Smooth muscle cell (in vitro differentiated cells): ENCODE data around the gene FCRL1. TPM values are rescaled to one million over a fixed set of nuclear protein-coding genes. Genes with fewer than 3 reads are reported as not detected.

Experiments
- DNase-seq: peaks from one replicate; lab custom pipeline; 2025; ENCODE audit not compliant: unreplicated experiment; lab: John Stamatoyannopoulos, UW
- H2AFZ ChIP-seq: fragments of 200-600 bp; sonication (generic); 2 replicates; pipeline ENCODE4 v1.6.0; 2016; ENCODE audit warnings: antibody characterized with exemption, low read depth, mild to moderate bottlenecking
- H3F3A ChIP-seq: fragments of 200-600 bp; sonication (generic); 2 replicates; pipeline ENCODE4 v1.6.0; 2017; ENCODE audit warnings: antibody characterized with exemption, low read depth
- H3K27ac ChIP-seq: fragments of 200-600 bp; sonication (generic); 2 replicates; pipeline ENCODE4 v1.5.1; 2016; ENCODE audit warnings: low read depth, mild to moderate bottlenecking
- H3K27me3 ChIP-seq: fragments of 200-600 bp; sonication (generic); 2 replicates; pipeline ENCODE4 v1.6.1; 2016; ENCODE audit warnings: low read depth, mild to moderate bottlenecking
- H3K36me3 ChIP-seq: fragments of 200-600 bp; sonication (generic); 2 replicates; pipeline ENCODE4 v1.5.1; 2016; ENCODE audit warnings: low read depth
- H3K4me1 ChIP-seq: fragments of 200-600 bp; sonication (generic); 2 replicates; pipeline ENCODE4 v1.5.1; 2016; ENCODE audit warnings: low read depth
- H3K4me2 ChIP-seq: fragments of 200-600 bp; sonication (generic); 2 replicates; pipeline ENCODE4 v1.6.0; 2016; ENCODE audit warnings: mild to moderate bottlenecking
- H3K4me3 ChIP-seq: fragments of 200-600 bp; sonication (generic); 2 replicates; pipeline ENCODE4 v1.5.1; 2016; ENCODE audit warnings: mild to moderate bottlenecking
- H3K79me2 ChIP-seq: fragments of 200-600 bp; sonication (generic); 2 replicates; pipeline ENCODE4 v1.6.0; 2016; ENCODE audit warnings: low read depth, mild to moderate bottlenecking
- H3K9ac ChIP-seq: fragments of 200-600 bp; sonication (generic); 2 replicates; pipeline ENCODE4 v1.6.0; 2016; ENCODE audit warnings: low read depth
- H3K9me3 ChIP-seq: fragments of 200-600 bp; sonication (generic); replicated peaks from 2 replicates; pipeline ENCODE4 v1.5.1; 2016; ENCODE audit warnings: low read depth
- H4K20me1 ChIP-seq: fragments of 200-600 bp; sonication (generic); 2 replicates; pipeline ENCODE4 v1.6.0; 2016; ENCODE audit warnings: low read depth
- CTCF ChIP-seq: fragments of 200-600 bp; sonication (generic); IDR thresholded peaks from 2 replicates; pipeline ENCODE4 v1.5.1; 2017; ENCODE audit warnings: borderline replicate concordance, mild to moderate bottlenecking, antibody characterized with exemption; ENCODE audit not compliant: insufficient read depth, poor library complexity, severe bottlenecking
- WGBS: methylation state at CpG from one replicate; pipeline ENCODE4 v1.1.7; 2016; ENCODE audit warnings: low lambda C conversion rate; 5-methylcytosine and 5-hydroxymethylcytosine counted together
- polyA plus RNA-seq: library from polyadenylated mRNA; unstranded; fragments of >200 nt; fragmentation: Nextera tagmentation; extraction: Ambion mirVana; gene quantifications from 2 replicates; pipeline ENCODE4 v1.2.1, GENCODE V29; 2016
- small RNA-seq: library from RNA; depleted of rRNA; stranded (forward); fragments of <200 nt; gene quantifications from one replicate; pipeline ENCODE3, GENCODE V24; 2014
- total RNA-seq: library from RNA; depleted of rRNA; stranded (reverse); fragments of >200 nt; gene quantifications from 2 replicates; pipeline ENCODE4 v1.2.3, GENCODE V29; 2014

Gene FCRL1
- total and polyA plus RNA-seq, 2 experiments from 2014 or later, result not detected

GRCh38 chr1:157748262-157748817 lies 71.6 kb downstream of the FCRL1 start:
- Histone ChIP-seq H3K9me3 (no peaks in the 10 kb centered on the region), H3K4me1 (no peaks in the 10 kb centered on the region), H3K27ac (no peak overlapping the region), H3K4me3 (no peak overlapping the region), H4K20me1 (no peaks in the 10 kb centered on the region), H2AFZ (no peak overlapping the region), H3F3A (no peaks in the 10 kb centered on the region), H3K9ac (no peak overlapping the region), H3K27me3 (no peaks in the 10 kb centered on the region), H3K36me3 (no peaks in the 10 kb centered on the region), H3K79me2 (no peaks in the 10 kb centered on the region), H3K4me2 (no peak overlapping the region)
- DNase-seq, result no peak
- WGBS, result 100% methylated on average over 3 of the region's 3 CpGs
- no peak for TF ChIP-seq CTCF

Small RNA genes lying within 50 kb of the gene (small RNA-seq; reads per million reads assigned to genes)
- gene MRPS21P2, result not detected

Other genes with a start within 250 kb of the FCRL1 start
- not detected in 2 replicates for gene FCRL4, start 222.0 kb downstream of the FCRL1 start, total RNA-seq
- gene FCRL4, start 222.0 kb downstream of the FCRL1 start, polyA plus RNA-seq, result not detected in 2 replicates
- gene FCRL3, start 119.4 kb downstream of the FCRL1 start, total RNA-seq, result not detected in 2 replicates
- gene FCRL3, start 119.4 kb downstream of the FCRL1 start, polyA plus RNA-seq, result not detected in 2 replicates
- gene FCRL2, start 43.0 kb downstream of the FCRL1 start, total RNA-seq, result not detected in 2 replicates
- gene FCRL2, start 43.0 kb downstream of the FCRL1 start, polyA plus RNA-seq, result not detected in 2 replicates
- not detected in 2 replicates for gene CD5L, start 21.7 kb upstream of the FCRL1 start, total RNA-seq
- gene CD5L, start 21.7 kb upstream of the FCRL1 start, polyA plus RNA-seq, result not detected in 2 replicates
- gene KIRREL1, start 173.5 kb upstream of the FCRL1 start, total RNA-seq, result 58.4 and 66.6 TPM in 2 replicates
- gene KIRREL1, start 173.5 kb upstream of the FCRL1 start, polyA plus RNA-seq, result 40.9 and 41.2 TPM in 2 replicates